Mucosa of stomach (tissue), 1 donor: ENCODE results near the gene MYO18B.

Experiments used
- H3K27me3 ChIP-seq: one replicate; pipeline ENCODE4 v1.7.0; 2013; ENCODE audit warnings: mild to moderate bottlenecking, low read length; ENCODE audit not compliant: control insufficient read depth, insufficient read depth
- H3K36me3 ChIP-seq: one replicate; pipeline ENCODE4 v1.7.0; 2013; ENCODE audit warnings: low read length; ENCODE audit not compliant: control insufficient read depth, insufficient read depth
- H3K4me1 ChIP-seq: one replicate; pipeline ENCODE4 v1.7.0; 2013; ENCODE audit warnings: mild to moderate bottlenecking, low read length; ENCODE audit not compliant: control insufficient read depth, insufficient read depth
- H3K4me3 ChIP-seq: one replicate; pipeline ENCODE4 v1.7.0; 2013; ENCODE audit warnings: low read length
- H3K9ac ChIP-seq: one replicate; pipeline ENCODE4 v1.7.0; 2013; ENCODE audit warnings: mild to moderate bottlenecking, low read length, moderate library complexity
- H3K9me3 ChIP-seq: one replicate; pipeline ENCODE4 v1.7.0; 2013; ENCODE audit warnings: mild to moderate bottlenecking, low read length, moderate library complexity; ENCODE audit not compliant: control insufficient read depth
- donor health status: Pancreatic carcinoma.

MYO18B gene

GRCh38 chr22:26047516-26047915 lies 305.5 kb downstream of the MYO18B start:
- Histone ChIP-seq H3K4me3 (no peak overlapping the region), H3K4me1 (no peaks in the 10 kb centered on the region), H3K9ac (no peak overlapping the region), H3K36me3 (no peaks in the 10 kb centered on the region), H3K27me3 (no peaks in the 10 kb centered on the region), H3K9me3 (no peaks in the 10 kb centered on the region)

GRCh38 chr22:26047920-26048319 lies 305.9 kb downstream of the MYO18B start:
- Histone ChIP-seq H3K4me1 (no peaks in the 10 kb centered on the region), H3K9ac (no peak overlapping the region), H3K27me3 (no peaks in the 10 kb centered on the region), H3K36me3 (no peaks in the 10 kb centered on the region), H3K4me3 (no peak overlapping the region), H3K9me3 (no peaks in the 10 kb centered on the region)

- Histone ChIP-seq H3K4me1 (no peaks in the 10 kb centered on the region), H3K4me3 (no peak overlapping the region), H3K9me3 (no peaks in the 10 kb centered on the region), H3K27me3 (no peaks in the 10 kb centered on the region), H3K36me3 (no peaks in the 10 kb centered on the region), H3K9ac (no peak overlapping the region)
Observed at GRCh38 chr22:26050079-26050478, 308.1 kb downstream of the MYO18B start.

GRCh38 chr22:26053737-26054316 lies 311.8 kb downstream of the MYO18B start:
- no peaks in the 10 kb centered on the region for H3K36me3 ChIP-seq
- H3K9ac ChIP-seq = no peak overlapping the region
- no peak overlapping the region for H3K4me3 ChIP-seq
- H3K4me1 ChIP-seq = no peaks in the 10 kb centered on the region
- H3K9me3 ChIP-seq = no peaks in the 10 kb centered on the region
- no peaks in the 10 kb centered on the region for H3K27me3 ChIP-seq

GRCh38 chr22:26054841-26055605 lies 313.0 kb downstream of the MYO18B start:
- no peak overlapping the region for H3K4me3 ChIP-seq
- H3K27me3 ChIP-seq = no peaks in the 10 kb centered on the region
- H3K9me3 ChIP-seq = no peaks in the 10 kb centered on the region
- H3K9ac ChIP-seq = no peak overlapping the region
- no peaks in the 10 kb centered on the region for H3K36me3 ChIP-seq
- no peaks in the 10 kb centered on the region for H3K4me1 ChIP-seq

GRCh38 chr22:26055693-26056092 lies 313.7 kb downstream of the MYO18B start:
- Histone ChIP-seq H3K4me3 (no peak overlapping the region), H3K4me1 (no peaks in the 10 kb centered on the region), H3K36me3 (no peaks in the 10 kb centered on the region), H3K9me3 (no peaks in the 10 kb centered on the region), H3K9ac (no peak overlapping the region), H3K27me3 (no peaks in the 10 kb centered on the region)

GRCh38 chr22:26056455-26057200 lies 314.6 kb downstream of the MYO18B start:
- no peaks in the 10 kb centered on the region for H3K36me3 ChIP-seq
- H3K9ac ChIP-seq = no peak overlapping the region
- no peaks in the 10 kb centered on the region for H3K27me3 ChIP-seq
- H3K4me1 ChIP-seq = no peaks in the 10 kb centered on the region
- H3K4me3 ChIP-seq = no peak overlapping the region
- H3K9me3 ChIP-seq = no peaks in the 10 kb centered on the region

GRCh38 chr22:26057731-26058130 lies 315.7 kb downstream of the MYO18B start:
- no peak overlapping the region for H3K9ac ChIP-seq

GRCh38 chr22:26064048-26064447 lies 322.1 kb downstream of the MYO18B start:
- H3K27me3 ChIP-seq = no peaks in the 10 kb centered on the region

More at GRCh38 chr22:26057731-26058130, 315.7 kb downstream of the MYO18B start:
- no peaks in the 10 kb centered on the region for H3K4me1 ChIP-seq
- H3K4me3 ChIP-seq = no peak overlapping the region
- no peaks in the 10 kb centered on the region for H3K9me3 ChIP-seq
- H3K36me3 ChIP-seq = no peaks in the 10 kb centered on the region
- no peaks in the 10 kb centered on the region for H3K27me3 ChIP-seq

GRCh38 chr22:26065847-26066246 lies 323.9 kb downstream of the MYO18B start:
- H3K9me3 ChIP-seq = no peaks in the 10 kb centered on the region
- H3K36me3 ChIP-seq = no peaks in the 10 kb centered on the region
- no peaks in the 10 kb centered on the region for H3K27me3 ChIP-seq

More at GRCh38 chr22:26064048-26064447, 322.1 kb downstream of the MYO18B start:
- H3K9me3 ChIP-seq = no peaks in the 10 kb centered on the region
- H3K4me1 ChIP-seq = no peaks in the 10 kb centered on the region
- H3K9ac ChIP-seq = no peak overlapping the region
- H3K4me3 ChIP-seq = no peak overlapping the region
- no peaks in the 10 kb centered on the region for H3K36me3 ChIP-seq

GRCh38 chr22:26066534-26066933 lies 324.5 kb downstream of the MYO18B start:
- Histone ChIP-seq H3K9ac (no peak overlapping the region), H3K4me1 (no peaks in the 10 kb centered on the region), H3K27me3 (no peaks in the 10 kb centered on the region), H3K9me3 (no peaks in the 10 kb centered on the region), H3K36me3 (no peaks in the 10 kb centered on the region), H3K4me3 (no peak overlapping the region)

More at GRCh38 chr22:26065847-26066246, 323.9 kb downstream of the MYO18B start:
- H3K4me3 ChIP-seq = no peak overlapping the region
- H3K4me1 ChIP-seq = no peaks in the 10 kb centered on the region
- H3K9ac ChIP-seq = no peak overlapping the region

GRCh38 chr22:26068571-26068970 lies 326.6 kb downstream of the MYO18B start:
- H3K9ac ChIP-seq = no peak overlapping the region
- no peak overlapping the region for H3K4me3 ChIP-seq
- no peaks in the 10 kb centered on the region for H3K4me1 ChIP-seq
- H3K36me3 ChIP-seq = no peaks in the 10 kb centered on the region
- H3K9me3 ChIP-seq = no peaks in the 10 kb centered on the region
- H3K27me3 ChIP-seq = no peaks in the 10 kb centered on the region
